HCT116 (cell line): ENCODE data around the gene CRIM1. TPM values are rescaled to one million over a fixed set of nuclear protein-coding genes. Genes with fewer than 3 reads are reported as not detected.

ENCODE experiments used
- ATAC-seq: fragments of 200-7000 bp; cut with Tn5 transposase; 2 replicates; pipeline ENCODE4 v1.9.1; 2020; ENCODE audit warnings: mild to moderate bottlenecking, moderate library complexity
- BruUV-seq: library from RNA; stranded (reverse); fragments of 400-500 nt; replicated peaks from 2 replicates; lab custom pipeline; 2021; lab: Mats Ljungman, UMichigan
- CTCF ChIA-PET: fragments of 300-600 bp; sonication (Branson Sonifier 250); formaldehyde crosslinking; loops from one replicate; lab custom pipeline; 2021; ENCODE audit warnings: antibody characterized with exemption; lab: Charles Lee
- POLR2A ChIA-PET: fragments of 300-600, 350-600 bp; sonication (Branson Sonifier 250); formaldehyde crosslinking; loops from one replicate; lab custom pipeline; 2021; ENCODE audit warnings: antibody characterized with exemption; lab: Charles Lee
- RAD21 ChIA-PET, 2 experiments: fragments of 300-600 bp; sonication (Branson Sonifier 250); formaldehyde crosslinking; loops; one replicate each; lab custom pipeline; 2023; ENCODE audit warnings: low total read pairs in 2 of 2; ENCODE audit not compliant: uncharacterized antibody in 2 of 2, unreplicated experiment in 2 of 2, low non-redundant PET in 1 of 2; lab: Charles Lee
- DNase-seq: peaks from one replicate; pipeline ENCODE4 v3.0.0-alpha.2; 2010; ENCODE audit warnings: low read depth, low spot score
- H2AFZ ChIP-seq: fragments of 200-600 bp; shearing (Covaris generic), sonication (generic); 2 replicates; pipeline ENCODE4 v1.6.1; 2017; ENCODE audit warnings: low read depth, mixed run types, mixed read lengths, antibody characterized with exemption, low read length; ENCODE audit not compliant: poor library complexity, severe bottlenecking
- H3K27ac ChIP-seq: 2 replicates; pipeline ENCODE4 v1.5.1; 2012; ENCODE audit warnings: low read depth, low read length
- H3K27me3 ChIP-seq: fragments of 200-600 bp; sonication (generic); 2 replicates; pipeline ENCODE4 v1.6.1; 2016; ENCODE audit warnings: mixed run types, low read length, mixed read lengths; ENCODE audit not compliant: insufficient read depth
- H3K36me3 ChIP-seq, 2 experiments: fragments of 200-500 bp in 1 of 2; fragments of 200-600 bp in 1 of 2; sonication (Bioruptor generic) in 1 of 2; sonication (generic) in 1 of 2; 2 replicates each; pipeline versions ENCODE4 v1.5.1 to v1.6.1; 2014 to 2016; ENCODE audit warnings: low read length in 2 of 2, inconsistent platforms in 1 of 2, mixed read lengths in 1 of 2, mixed run types in 1 of 2; ENCODE audit not compliant: insufficient read depth in 2 of 2, control insufficient read depth in 1 of 2
- H3K4me1 ChIP-seq, 2 experiments: fragments of 200-600 bp in 1 of 2; sonication (generic) in 1 of 2; 2 replicates each; pipeline versions ENCODE4 v1.5.1 to v1.6.1; 2012 to 2017; ENCODE audit warnings: low read length in 2 of 2, inconsistent platforms in 1 of 2, mild to moderate bottlenecking in 1 of 2, mixed read lengths in 1 of 2, mixed run types in 1 of 2, moderate library complexity in 1 of 2; ENCODE audit not compliant: insufficient read depth in 2 of 2, control insufficient read depth in 1 of 2
- H3K4me2 ChIP-seq: fragments of 200-600 bp; sonication (generic); 2 replicates; pipeline ENCODE4 v1.6.1; 2017; ENCODE audit warnings: mixed run types, low read length, mixed read lengths
- H3K4me3 ChIP-seq, 2 experiments: fragments of 200-600 bp in 1 of 2; sonication (generic) in 1 of 2; replicated peaks in 1 of 2; 2 replicates each; pipeline ENCODE4 v1.5.1; 2011 to 2016; ENCODE audit warnings: low read length in 2 of 2, control low read depth in 1 of 2, low read depth in 1 of 2, mild to moderate bottlenecking in 1 of 2, mixed read lengths in 1 of 2, mixed run types in 1 of 2
- H3K79me2 ChIP-seq: fragments of 200-600 bp; sonication (generic); 2 replicates; pipeline ENCODE4 v1.6.1; 2017; ENCODE audit warnings: mild to moderate bottlenecking, mixed run types, low read length, moderate library complexity, mixed read lengths; ENCODE audit not compliant: insufficient read depth
- H3K9ac ChIP-seq: fragments of 200-600 bp; sonication (generic); 2 replicates; pipeline ENCODE4 v1.6.1; 2016; ENCODE audit warnings: low read length, mixed read lengths
- H3K9me2 ChIP-seq: fragments of 200-600 bp; sonication (generic), shearing (Covaris generic); 2 replicates; pipeline ENCODE4 v1.6.1; 2017; ENCODE audit warnings: mixed run types, mild to moderate bottlenecking, moderate library complexity; ENCODE audit not compliant: insufficient read depth
- H3K9me3 ChIP-seq, 2 experiments: fragments of 200-500 bp in 1 of 2; fragments of 200-600 bp in 1 of 2; sonication (Bioruptor generic) in 1 of 2; sonication (generic) in 1 of 2; 2 replicates each; pipeline ENCODE4 v1.6.1; 2014 to 2017; ENCODE audit warnings: low read length in 2 of 2, mixed read lengths in 2 of 2, inconsistent platforms in 1 of 2, low read depth in 1 of 2, mild to moderate bottlenecking in 1 of 2, mixed run types in 1 of 2, moderate library complexity in 1 of 2; ENCODE audit not compliant: control insufficient read depth in 1 of 2, insufficient read depth in 1 of 2
- H4K20me1 ChIP-seq: fragments of 200-600 bp; sonication (generic), shearing (Covaris generic); 2 replicates; pipeline ENCODE4 v1.6.1; 2017; ENCODE audit warnings: mixed run types, mild to moderate bottlenecking, moderate library complexity; ENCODE audit not compliant: insufficient read depth
- CEBPB ChIP-seq: IDR thresholded peaks from 2 replicates; pipeline ENCODE4 v1.6.1; 2012; ENCODE audit warnings: low read depth
- CTCF ChIP-seq, 3 experiments: fragments of 200-600 bp in 1 of 3; sonication (generic) in 1 of 3; IDR thresholded peaks in 2 of 3; conservative IDR thresholded peaks in 1 of 3; 2 replicates each; pipeline ENCODE4 v1.5.1; 2012 to 2017; ENCODE audit warnings: low read depth in 2 of 3, low read length in 2 of 3, antibody characterized with exemption in 1 of 3, borderline replicate concordance in 1 of 3, control low read depth in 1 of 3, mild to moderate bottlenecking in 1 of 3, mixed read lengths in 1 of 3, mixed run types in 1 of 3, moderate library complexity in 1 of 3; ENCODE audit not compliant: insufficient read depth in 1 of 3
- ELF1 ChIP-seq: IDR thresholded peaks from 2 replicates; pipeline ENCODE4 v1.6.1; 2012; ENCODE audit warnings: low read depth, borderline replicate concordance
- EZH2 ChIP-seq: fragments of 200-600 bp; sonication (generic); IDR thresholded peaks from 2 replicates; pipeline ENCODE4 v1.6.1; 2017; ENCODE audit warnings: antibody characterized with exemption, mixed run types
- SP1 ChIP-seq: IDR thresholded peaks from 2 replicates; pipeline ENCODE4 v1.6.1; 2012; ENCODE audit warnings: low read depth
- ZNF274 ChIP-seq: fragments of 200-500 bp; sonication (Bioruptor generic); IDR thresholded peaks from 2 replicates; pipeline ENCODE4 v1.6.1; 2014; ENCODE audit warnings: mild to moderate bottlenecking, low read depth, low read length, inconsistent platforms
- intact Hi-C: fragments of 100-400 bp; cut with micrococcal nuclease; formaldehyde crosslinking; loops from 2 replicates; pipeline ENCODE4 v1.10.0; 2022
- total RNA-seq: library from RNA; stranded (reverse); gene quantifications from one replicate; pipeline ENCODE4 v1.2.1, GENCODE V29; 2021; ENCODE audit not compliant: unreplicated experiment
- TF ChIP-seq, protein P1 (sequence below): IDR thresholded peaks from 2 replicates; pipeline ENCODE4 v1.6.1; 2011; ENCODE audit warnings: mild to moderate bottlenecking, low read length, moderate library complexity; ENCODE audit not compliant: insufficient replicate concordance; ENCODE audit errors: extremely low read depth

Gene CRIM1
- total RNA-seq, 1 experiment from 2014 or later, result 27.2 TPM

GRCh38 chr2:36476411-36476810, 120.8 kb downstream of the CRIM1 start:
- DNase-seq (no peak), ATAC-seq (no peak)
- Histone ChIP-seq H3K9me2 (no peaks in the 10 kb centered on the region), H3K79me2 (no peaks in the 10 kb centered on the region), H3K4me2 (no peak overlapping the region), H3K27me3 (no peaks in the 10 kb centered on the region), H3K9ac (no peak overlapping the region), H3K9me3 (peaks cover 10 to 20% of the 10 kb centered on the region in 2 experiments; a peak in 3 of 4 replicates), H4K20me1 (no peaks in the 10 kb centered on the region), H3K4me1 (peaks cover 0 to 22% of the 10 kb centered on the region in 2 experiments; a peak in 3 of 4 replicates), H3K36me3 (peaks cover 0 to 17% of the 10 kb centered on the region in 2 experiments; a peak in 1 of 4 replicates), H2AFZ (no peak overlapping the region), H3K4me3 (no peak overlapping the region), H3K27ac (no peak overlapping the region)
- CTCF ChIA-PET, result no interaction called here
- BruUV-seq, result no TSS peak
- POLR2A ChIA-PET, result no interaction called here
- TF ChIP-seq ELF1 (no peak), ZNF274 (no peak), CTCF (IDR thresholded peaks at IDR 0.05 in 2 of 3, conservative IDR thresholded peaks at IDR 0.05 in 1 of 3; ENCODE audit: borderline replicate concordance in 1 of 3, insufficient read depth in 1 of 3, low read depth in 2 of 3, low read length in 2 of 3) (no peak), SP1 (no peak), EZH2 (no peak), CEBPB (no peak)
- TF ChIP-seq, protein P1, sequence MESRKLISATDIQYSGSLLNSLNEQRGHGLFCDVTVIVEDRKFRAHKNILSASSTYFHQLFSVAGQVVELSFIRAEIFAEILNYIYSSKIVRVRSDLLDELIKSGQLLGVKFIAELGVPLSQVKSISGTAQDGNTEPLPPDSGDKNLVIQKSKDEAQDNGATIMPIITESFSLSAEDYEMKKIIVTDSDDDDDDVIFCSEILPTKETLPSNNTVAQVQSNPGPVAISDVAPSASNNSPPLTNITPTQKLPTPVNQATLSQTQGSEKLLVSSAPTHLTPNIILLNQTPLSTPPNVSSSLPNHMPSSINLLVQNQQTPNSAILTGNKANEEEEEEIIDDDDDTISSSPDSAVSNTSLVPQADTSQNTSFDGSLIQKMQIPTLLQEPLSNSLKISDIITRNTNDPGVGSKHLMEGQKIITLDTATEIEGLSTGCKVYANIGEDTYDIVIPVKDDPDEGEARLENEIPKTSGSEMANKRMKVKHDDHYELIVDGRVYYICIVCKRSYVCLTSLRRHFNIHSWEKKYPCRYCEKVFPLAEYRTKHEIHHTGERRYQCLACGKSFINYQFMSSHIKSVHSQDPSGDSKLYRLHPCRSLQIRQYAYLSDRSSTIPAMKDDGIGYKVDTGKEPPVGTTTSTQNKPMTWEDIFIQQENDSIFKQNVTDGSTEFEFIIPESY, result no peak
- RAD21 ChIA-PET, result no interaction called here
- intact Hi-C loops, result no loop called here
